Measurements from ENCODE around the gene ARHGAP44. TPM values are rescaled to one million over a fixed set of nuclear protein-coding genes. Genes with fewer than 3 reads are reported as not detected.
A peak's percentile ranks its signal among the peaks of the same experiment; 100 is the strongest.

ARHGAP44 gene
- total and polyA plus RNA-seq, 2 experiments from 2014 or later, result 4.6 to 5.4 TPM

- Histone ChIP-seq H3K36me3 (replicated peaks; ENCODE audit: insufficient read depth, low read depth) (no peaks in the 10 kb centered on the region), H3K4me1 (ENCODE audit: insufficient read depth) (peaks cover 6% of the 10 kb centered on the region), H3K9me3 (ENCODE audit: low read depth) (no peaks in the 10 kb centered on the region), H3K27ac (no peak overlapping the region), H2AFZ (no peak overlapping the region), H3K79me2 (no peaks in the 10 kb centered on the region), H3K9me2 (replicated peaks; ENCODE audit: insufficient read depth) (no peaks in the 10 kb centered on the region), H3K4me2 (no peak overlapping the region), H3K27me3 (no peaks in the 10 kb centered on the region), H4K20me1 (ENCODE audit: insufficient read depth, poor library complexity, severe bottlenecking) (no peaks in the 10 kb centered on the region), H3K4me3 (no peak overlapping the region)
- no peak for TF ChIP-seq EZH2phosphoT487 (IDR thresholded peaks at IDR 0.05; ENCODE audit: low read depth, severe bottlenecking, unreplicated experiment)
- TF ChIP-seq CTCF (IDR thresholded peaks at IDR 0.05; ENCODE audit: poor library complexity), result no peak
- no peak for TF ChIP-seq EZH2 (IDR thresholded peaks at IDR 0.05; ENCODE audit: borderline replicate concordance)
- no peak for DNase-seq (ENCODE audit: low spot score)
- WGBS (ENCODE audit: low lambda C conversion rate, missing lambda C conversion rate), result 85% methylated on average over 5 of the region's 5 CpGs
Measured at GRCh38 chr17:12744298-12744697, 45.0 kb upstream of the ARHGAP44 start.

GRCh38 chr17:12744786-12745185, 44.5 kb upstream of the ARHGAP44 start:
- WGBS (ENCODE audit: low lambda C conversion rate, missing lambda C conversion rate), result 96% methylated on average over 1 of the region's 1 CpG
- H3K27me3 ChIP-seq, result no peaks in the 10 kb centered on the region
- H3K79me2 ChIP-seq, result no peaks in the 10 kb centered on the region
- H3K4me2 ChIP-seq, result no peak overlapping the region
- peaks cover 6% of the 10 kb centered on the region for H3K4me1 ChIP-seq (ENCODE audit: insufficient read depth)
- DNase-seq (ENCODE audit: low spot score), result no peak
- no peak for TF ChIP-seq EZH2 (IDR thresholded peaks at IDR 0.05; ENCODE audit: borderline replicate concordance)
- TF ChIP-seq CTCF (IDR thresholded peaks at IDR 0.05; ENCODE audit: poor library complexity), result no peak
- TF ChIP-seq EZH2phosphoT487 (IDR thresholded peaks at IDR 0.05; ENCODE audit: low read depth, severe bottlenecking, unreplicated experiment), result no peak
- H3K9me3 ChIP-seq (ENCODE audit: low read depth), result no peaks in the 10 kb centered on the region
- H3K27ac ChIP-seq, result no peak overlapping the region
- H3K36me3 ChIP-seq (replicated peaks; ENCODE audit: insufficient read depth, low read depth), result no peaks in the 10 kb centered on the region
- no peak overlapping the region for H2AFZ ChIP-seq
- H4K20me1 ChIP-seq (ENCODE audit: insufficient read depth, poor library complexity, severe bottlenecking), result no peaks in the 10 kb centered on the region
- no peaks in the 10 kb centered on the region for H3K9me2 ChIP-seq (replicated peaks; ENCODE audit: insufficient read depth)
- no peak overlapping the region for H3K4me3 ChIP-seq

DNA sequence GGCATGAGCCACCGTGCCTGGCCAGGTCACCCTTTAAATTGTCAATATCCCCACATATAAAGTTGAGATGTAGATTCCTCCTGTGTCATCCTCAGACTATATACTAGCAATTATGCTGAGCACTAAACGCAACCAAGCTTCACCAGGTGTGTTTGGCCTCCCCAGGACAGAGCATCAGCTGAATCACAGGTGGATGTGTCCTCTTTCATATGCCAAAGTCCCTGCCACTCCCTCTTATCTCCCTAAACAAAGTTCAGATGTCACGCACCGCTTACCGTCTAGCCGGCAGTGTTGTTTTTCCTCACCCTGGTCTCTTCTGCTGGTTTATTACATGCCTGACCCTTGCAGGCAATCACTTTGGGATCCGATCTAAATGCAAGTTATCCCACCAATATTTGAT, 43.8 kb upstream of the ARHGAP44 start:
- no peaks in the 10 kb centered on the region for H3K27me3 ChIP-seq
- 65% methylated on average over 7 of the region's 7 CpGs for WGBS (ENCODE audit: low lambda C conversion rate, missing lambda C conversion rate)
- H3K79me2 ChIP-seq, result no peaks in the 10 kb centered on the region
- no peak overlapping the region for H3K27ac ChIP-seq
- no peak overlapping the region for H2AFZ ChIP-seq
- no peaks in the 10 kb centered on the region for H4K20me1 ChIP-seq (ENCODE audit: insufficient read depth, poor library complexity, severe bottlenecking)
- H3K9me3 ChIP-seq (ENCODE audit: low read depth), result no peaks in the 10 kb centered on the region
- no peaks in the 10 kb centered on the region for H3K36me3 ChIP-seq (replicated peaks; ENCODE audit: insufficient read depth, low read depth)
- peaks cover 6% of the 10 kb centered on the region for H3K4me1 ChIP-seq (ENCODE audit: insufficient read depth)
- no peaks in the 10 kb centered on the region for H3K9me2 ChIP-seq (replicated peaks; ENCODE audit: insufficient read depth)
- TF ChIP-seq EZH2 (IDR thresholded peaks at IDR 0.05; ENCODE audit: borderline replicate concordance), result no peak
- no peak for TF ChIP-seq CTCF (IDR thresholded peaks at IDR 0.05; ENCODE audit: poor library complexity)
- no peak for TF ChIP-seq EZH2phosphoT487 (IDR thresholded peaks at IDR 0.05; ENCODE audit: low read depth, severe bottlenecking, unreplicated experiment)
- H3K4me2 ChIP-seq, result no peak overlapping the region
- peak; percentile 27 for DNase-seq (ENCODE audit: low spot score)
- no peak overlapping the region for H3K4me3 ChIP-seq

- Histone ChIP-seq H3K4me3 (no peak overlapping the region), H3K79me2 (no peaks in the 10 kb centered on the region), H2AFZ (no peak overlapping the region), H3K4me1 (ENCODE audit: insufficient read depth) (no peaks in the 10 kb centered on the region), H3K36me3 (replicated peaks; ENCODE audit: insufficient read depth, low read depth) (no peaks in the 10 kb centered on the region), H4K20me1 (ENCODE audit: insufficient read depth, poor library complexity, severe bottlenecking) (no peaks in the 10 kb centered on the region), H3K4me2 (no peak overlapping the region), H3K9me3 (ENCODE audit: low read depth) (no peaks in the 10 kb centered on the region), H3K27ac (no peak overlapping the region), H3K9me2 (replicated peaks; ENCODE audit: insufficient read depth) (no peaks in the 10 kb centered on the region), H3K27me3 (no peaks in the 10 kb centered on the region)
- DNase-seq (ENCODE audit: low spot score), result no peak
- no peak for TF ChIP-seq EZH2phosphoT487 (IDR thresholded peaks at IDR 0.05; ENCODE audit: low read depth, severe bottlenecking, unreplicated experiment)
- TF ChIP-seq EZH2 (IDR thresholded peaks at IDR 0.05; ENCODE audit: borderline replicate concordance), result no peak
- no peak for TF ChIP-seq CTCF (IDR thresholded peaks at IDR 0.05; ENCODE audit: poor library complexity)
Measured at GRCh38 chr17:12756786-12757185, 32.5 kb upstream of the ARHGAP44 start.
